A673 (cell line): Measurements from ENCODE around the gene SDK1.

Experiments
- CTCF ChIP-seq: fragments of 300-800, 200-600 bp; sonication (generic); conservative IDR thresholded peaks from 2 replicates; pipeline ENCODE4 v1.5.1; 2017; ENCODE audit warnings: low read depth, mild to moderate bottlenecking, antibody characterized with exemption, low read length, moderate library complexity, mixed read lengths
- EZH2 ChIP-seq: fragments of 200-600 bp; sonication (generic); IDR thresholded peaks from 2 replicates; pipeline ENCODE4 v1.6.1; 2017; ENCODE audit warnings: borderline replicate concordance, low read depth, mild to moderate bottlenecking, mixed read lengths, antibody characterized with exemption, low read length; ENCODE audit not compliant: poor library complexity, severe bottlenecking

DNA sequence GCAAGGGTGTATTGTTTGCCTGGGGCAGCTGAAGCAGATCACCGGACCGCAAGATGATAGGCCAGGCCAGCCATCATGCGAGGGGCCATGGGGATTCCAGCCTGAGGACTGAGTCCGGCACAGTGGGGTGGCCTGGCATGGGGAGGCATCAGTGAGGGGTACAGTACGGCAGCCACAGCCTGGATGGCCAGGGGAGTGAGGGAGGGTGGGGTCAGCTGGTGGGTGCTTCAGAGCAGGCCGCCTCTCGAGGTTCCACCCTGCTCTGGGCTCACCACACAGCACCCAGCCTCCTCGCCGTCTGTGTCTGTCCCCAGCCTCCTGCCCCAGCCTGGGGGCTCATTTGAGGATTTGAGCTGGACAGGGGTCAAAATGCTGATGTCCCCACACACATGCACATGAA is 872.6 kb downstream of the SDK1 start:
- TF ChIP-seq CTCF (no peak), EZH2 (no peak)
